A673 (cell line): ENCODE measurements around the gene NR6A1.

Source experiments
- EZH2 ChIP-seq: fragments of 200-600 bp; sonication (generic); IDR thresholded peaks from 2 replicates; pipeline ENCODE4 v1.6.1; 2017; ENCODE audit warnings: borderline replicate concordance, low read depth, mild to moderate bottlenecking, mixed read lengths, antibody characterized with exemption, low read length; ENCODE audit not compliant: poor library complexity, severe bottlenecking
- TF ChIP-seq, protein P1 (sequence below): fragments of 300-800, 200-600 bp; sonication (generic); conservative IDR thresholded peaks from 2 replicates; pipeline ENCODE4 v1.5.1; 2017; ENCODE audit warnings: low read depth, mild to moderate bottlenecking, antibody characterized with exemption, low read length, moderate library complexity, mixed read lengths

DNA sequence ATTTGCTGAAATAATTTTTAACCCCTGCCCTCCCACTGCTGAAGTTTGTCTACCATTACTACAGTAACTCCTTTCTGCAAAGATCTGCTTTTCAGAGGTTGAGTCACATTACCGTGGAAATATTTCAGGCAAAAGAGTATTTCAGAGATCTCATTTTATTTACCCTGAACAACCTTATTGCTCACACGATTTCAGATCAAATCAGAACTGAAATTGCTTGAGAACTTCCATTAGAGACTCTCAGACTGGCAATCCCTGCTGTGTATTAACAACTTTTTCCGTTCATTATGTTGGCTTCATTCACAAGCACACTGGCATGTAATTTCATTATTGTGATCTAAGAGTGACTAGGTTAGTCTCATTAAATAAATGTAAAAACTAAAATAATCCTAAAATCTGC, 16.1 kb downstream of the NR6A1 start:
- TF ChIP-seq, protein P1, sequence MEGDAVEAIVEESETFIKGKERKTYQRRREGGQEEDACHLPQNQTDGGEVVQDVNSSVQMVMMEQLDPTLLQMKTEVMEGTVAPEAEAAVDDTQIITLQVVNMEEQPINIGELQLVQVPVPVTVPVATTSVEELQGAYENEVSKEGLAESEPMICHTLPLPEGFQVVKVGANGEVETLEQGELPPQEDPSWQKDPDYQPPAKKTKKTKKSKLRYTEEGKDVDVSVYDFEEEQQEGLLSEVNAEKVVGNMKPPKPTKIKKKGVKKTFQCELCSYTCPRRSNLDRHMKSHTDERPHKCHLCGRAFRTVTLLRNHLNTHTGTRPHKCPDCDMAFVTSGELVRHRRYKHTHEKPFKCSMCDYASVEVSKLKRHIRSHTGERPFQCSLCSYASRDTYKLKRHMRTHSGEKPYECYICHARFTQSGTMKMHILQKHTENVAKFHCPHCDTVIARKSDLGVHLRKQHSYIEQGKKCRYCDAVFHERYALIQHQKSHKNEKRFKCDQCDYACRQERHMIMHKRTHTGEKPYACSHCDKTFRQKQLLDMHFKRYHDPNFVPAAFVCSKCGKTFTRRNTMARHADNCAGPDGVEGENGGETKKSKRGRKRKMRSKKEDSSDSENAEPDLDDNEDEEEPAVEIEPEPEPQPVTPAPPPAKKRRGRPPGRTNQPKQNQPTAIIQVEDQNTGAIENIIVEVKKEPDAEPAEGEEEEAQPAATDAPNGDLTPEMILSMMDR, result no peak
- TF ChIP-seq EZH2, result no peak
